Cardiac fibroblast (primary cell): ENCODE data around the gene TMEM132E.

Source experiments
- DNase-seq, 2 donors: peaks; one replicate each; pipeline versions ENCODE4 v3.0.0 to v3.0.0-alpha.2; 2010; ENCODE audit warnings: low read depth in 2 of 2
- H3K4me3 ChIP-seq, 2 donors: replicated peaks in 1 of 2; 1 replicate in 1 of 2; 2 replicates in 1 of 2; pipeline ENCODE4 v1.5.1; 2011; ENCODE audit warnings: low read depth in 2 of 2, low read length in 2 of 2, mild to moderate bottlenecking in 2 of 2, moderate library complexity in 1 of 2
- TF ChIP-seq, protein P1 (sequence below): IDR thresholded peaks from one replicate; pipeline ENCODE4 v1.5.1; 2011; ENCODE audit warnings: low read depth, mild to moderate bottlenecking, low read length, inconsistent platforms

The TMEM132E gene

DNA sequence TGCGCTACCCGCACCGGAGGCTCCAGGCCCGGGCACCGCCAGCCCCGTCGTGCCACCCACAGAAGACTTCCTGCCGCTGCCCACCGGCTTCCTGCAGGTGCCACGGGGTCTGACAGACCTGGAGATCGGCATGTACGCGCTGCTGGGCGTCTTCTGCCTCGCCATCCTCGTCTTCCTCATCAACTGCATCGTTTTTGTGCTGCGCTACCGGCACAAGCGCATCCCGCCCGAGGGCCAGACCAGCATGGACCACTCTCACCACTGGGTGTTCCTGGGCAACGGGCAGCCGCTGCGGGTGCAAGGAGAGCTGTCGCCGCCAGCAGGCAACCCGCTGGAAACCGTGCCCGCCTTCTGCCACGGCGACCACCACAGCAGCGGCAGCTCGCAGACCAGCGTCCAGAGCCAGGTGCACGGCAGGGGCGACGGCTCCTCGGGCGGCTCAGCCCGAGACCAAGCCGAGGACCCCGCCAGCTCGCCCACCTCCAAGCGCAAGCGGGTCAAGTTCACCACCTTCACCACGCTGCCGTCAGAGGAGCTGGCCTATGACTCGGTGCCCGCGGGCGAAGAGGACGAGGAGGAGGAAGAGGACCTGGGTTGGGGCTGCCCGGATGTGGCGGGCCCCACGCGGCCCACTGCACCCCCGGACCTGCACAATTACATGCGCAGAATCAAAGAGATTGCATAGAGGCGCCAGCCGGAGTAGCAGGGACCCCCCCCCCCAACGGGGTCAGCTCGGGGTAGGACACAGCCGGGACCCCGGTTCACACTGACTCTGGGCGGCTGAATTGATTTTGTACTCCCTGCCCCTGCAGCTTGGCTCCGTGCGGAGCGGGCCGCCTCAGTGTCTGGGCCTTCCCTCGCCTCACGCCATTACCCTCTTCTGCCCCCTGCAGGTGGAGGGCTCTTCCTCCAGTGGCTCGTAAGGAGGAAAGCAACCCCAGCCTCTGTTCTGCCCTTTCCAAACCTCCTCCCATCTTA lies 58.5 kb downstream of the TMEM132E start:
- H3K4me3 ChIP-seq, result peak overlapping the region in 1 of 2 donors; percentile 3
- TF ChIP-seq, protein P1, sequence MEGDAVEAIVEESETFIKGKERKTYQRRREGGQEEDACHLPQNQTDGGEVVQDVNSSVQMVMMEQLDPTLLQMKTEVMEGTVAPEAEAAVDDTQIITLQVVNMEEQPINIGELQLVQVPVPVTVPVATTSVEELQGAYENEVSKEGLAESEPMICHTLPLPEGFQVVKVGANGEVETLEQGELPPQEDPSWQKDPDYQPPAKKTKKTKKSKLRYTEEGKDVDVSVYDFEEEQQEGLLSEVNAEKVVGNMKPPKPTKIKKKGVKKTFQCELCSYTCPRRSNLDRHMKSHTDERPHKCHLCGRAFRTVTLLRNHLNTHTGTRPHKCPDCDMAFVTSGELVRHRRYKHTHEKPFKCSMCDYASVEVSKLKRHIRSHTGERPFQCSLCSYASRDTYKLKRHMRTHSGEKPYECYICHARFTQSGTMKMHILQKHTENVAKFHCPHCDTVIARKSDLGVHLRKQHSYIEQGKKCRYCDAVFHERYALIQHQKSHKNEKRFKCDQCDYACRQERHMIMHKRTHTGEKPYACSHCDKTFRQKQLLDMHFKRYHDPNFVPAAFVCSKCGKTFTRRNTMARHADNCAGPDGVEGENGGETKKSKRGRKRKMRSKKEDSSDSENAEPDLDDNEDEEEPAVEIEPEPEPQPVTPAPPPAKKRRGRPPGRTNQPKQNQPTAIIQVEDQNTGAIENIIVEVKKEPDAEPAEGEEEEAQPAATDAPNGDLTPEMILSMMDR, result peak; percentile 83
- DNase-seq, result peak; percentile 58 to 76

DNA sequence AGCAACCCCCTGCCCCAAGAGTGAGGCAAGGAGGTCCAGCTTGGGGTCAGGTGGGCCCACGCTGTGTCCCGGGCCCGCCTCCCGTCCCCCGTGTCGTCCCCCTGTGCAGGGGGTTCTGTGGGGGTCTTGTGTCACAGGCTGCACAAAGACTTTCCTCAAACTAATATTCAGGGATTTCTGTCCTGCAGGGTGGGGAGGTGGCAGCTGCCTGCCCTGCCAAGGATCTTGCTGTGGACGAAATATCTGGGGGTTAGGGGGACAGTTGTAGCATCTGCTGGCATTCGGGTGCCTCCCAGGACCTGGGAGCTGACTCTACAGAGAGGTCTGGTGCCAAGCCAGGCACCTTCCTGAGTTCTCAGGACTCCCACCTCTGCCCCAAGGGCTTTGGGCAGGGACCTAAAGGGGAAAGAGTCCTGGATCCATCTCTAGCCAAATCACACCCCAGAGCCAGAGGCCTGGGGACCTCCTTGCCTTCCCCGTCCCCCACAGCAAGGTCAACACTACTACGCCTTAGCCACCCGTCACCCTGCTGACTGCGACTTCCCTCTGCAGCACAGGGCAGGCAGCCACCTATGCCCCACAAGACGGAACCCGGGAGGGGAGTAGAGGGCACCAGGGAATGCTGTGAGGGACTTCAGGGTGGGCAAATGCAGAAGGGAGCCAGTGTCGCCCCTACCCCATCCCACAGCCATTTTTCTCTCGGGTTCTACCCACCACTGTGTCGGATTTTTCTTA lies 59.3 kb downstream of the TMEM132E start:
- H3K4me3 ChIP-seq, result no peak overlapping the region
- no peak for DNase-seq
- TF ChIP-seq, protein P1, result no peak

DNA sequence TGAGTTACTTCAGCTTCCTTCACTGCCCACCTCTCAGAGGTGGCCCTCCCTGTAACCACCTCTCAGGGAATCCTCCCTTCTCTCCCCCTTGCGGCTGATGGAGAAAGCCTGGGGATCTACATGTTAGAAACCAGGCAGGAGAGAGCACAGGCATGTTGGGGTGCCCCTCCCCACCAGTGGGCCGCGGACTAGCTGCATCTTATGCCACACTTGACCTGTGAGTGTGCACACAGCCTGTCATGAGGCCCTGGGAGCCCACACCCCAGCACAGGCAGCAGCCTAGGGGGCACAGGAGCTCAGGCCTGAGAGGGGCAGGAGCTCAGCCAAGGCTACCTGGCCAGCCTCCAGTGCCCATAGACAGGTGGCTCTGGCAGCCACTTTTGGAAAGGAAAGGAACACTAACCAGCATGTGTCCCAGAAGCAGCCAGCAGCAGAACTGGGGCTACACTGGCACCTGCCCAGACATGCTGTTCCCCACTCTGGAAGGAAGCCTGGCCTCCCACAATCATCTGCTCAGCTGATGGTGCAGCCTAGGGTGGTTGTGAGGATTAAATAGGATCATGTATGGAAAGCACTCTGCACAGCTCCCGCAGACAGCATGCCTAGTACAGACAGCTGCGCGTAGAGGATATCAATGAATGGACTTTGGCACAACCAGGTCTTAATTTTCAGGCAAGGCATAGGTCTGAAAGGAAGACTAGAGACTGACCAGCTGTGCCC lies 60.5 kb downstream of the TMEM132E start:
- no peak for DNase-seq
- no peak overlapping the region for H3K4me3 ChIP-seq
- TF ChIP-seq, protein P1, result no peak

DNA sequence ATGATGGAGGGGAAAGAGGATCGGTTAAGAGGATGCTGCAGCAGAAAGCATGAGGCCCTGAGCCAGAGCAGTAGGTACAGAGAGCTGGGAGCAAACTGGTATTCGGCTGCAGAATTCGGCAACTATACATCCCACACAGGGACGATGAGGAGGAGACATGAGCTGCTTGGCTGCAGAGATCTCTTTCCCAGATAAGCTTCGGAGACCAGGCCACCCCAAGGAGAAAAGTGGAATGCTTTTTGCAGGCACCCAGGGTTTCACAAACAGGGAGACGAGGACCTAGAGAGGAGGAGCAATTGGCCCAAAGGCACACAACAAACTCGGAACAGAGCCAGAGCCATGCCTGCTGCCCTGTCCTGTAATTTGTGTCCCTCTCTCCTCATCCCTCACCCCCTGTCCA lies 62.0 kb downstream of the TMEM132E start:
- no peak overlapping the region for H3K4me3 ChIP-seq
- TF ChIP-seq, protein P1, result no peak
- no peak for DNase-seq

DNA sequence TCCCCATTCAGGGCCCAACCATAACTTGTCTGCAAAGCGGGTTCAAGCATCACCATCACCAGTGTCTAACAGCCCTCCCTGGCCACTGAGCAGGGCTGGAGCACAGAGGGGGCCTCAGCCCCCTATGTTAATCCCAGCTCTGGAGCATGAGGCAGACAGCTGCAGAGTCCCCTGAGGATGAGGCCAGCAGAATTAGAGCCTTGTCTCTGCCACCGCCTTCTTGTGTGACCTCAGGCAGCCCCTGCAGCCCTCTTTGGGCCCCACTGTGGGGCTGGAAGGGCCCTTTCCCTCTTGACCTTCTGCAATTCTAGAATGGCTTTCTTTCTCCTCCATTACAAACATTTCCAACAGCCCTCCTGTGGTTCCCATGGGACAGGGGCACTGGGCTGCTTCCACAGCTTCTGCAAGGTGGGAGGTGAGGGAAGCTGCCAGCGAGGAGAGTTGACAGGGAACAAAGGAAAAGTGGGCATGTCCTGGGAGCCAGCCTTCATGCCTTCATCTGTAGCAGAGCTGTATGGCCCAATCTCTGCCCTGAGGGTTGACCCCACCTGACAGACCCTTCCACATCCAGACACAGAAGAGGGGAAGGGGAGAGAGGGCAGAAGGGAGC lies 65.7 kb downstream of the TMEM132E start:
- DNase-seq, result no peak
- H3K4me3 ChIP-seq, result no peak overlapping the region
- TF ChIP-seq, protein P1, result no peak

DNA sequence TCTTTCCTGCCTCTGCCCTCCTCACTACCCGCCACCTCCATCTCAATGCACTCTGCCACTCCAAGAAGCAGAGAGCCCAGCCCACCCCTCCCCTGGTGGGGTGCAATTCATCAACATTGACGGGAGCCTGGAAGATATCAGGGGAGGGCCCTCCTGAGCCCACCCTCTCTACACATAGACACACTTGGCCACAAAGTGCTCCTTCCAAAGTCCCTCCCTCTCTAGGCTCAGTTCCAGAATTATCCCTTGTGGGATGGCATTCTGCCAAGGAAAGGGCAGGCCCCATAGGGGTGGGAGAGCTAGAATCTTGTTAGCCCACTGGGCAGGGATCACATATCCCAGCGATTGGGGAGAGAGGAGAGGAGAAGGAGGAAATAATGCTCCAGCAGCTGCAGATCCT lies 66.2 kb downstream of the TMEM132E start:
- DNase-seq, result no peak

More for the DNA sequence above, 66.2 kb downstream of the TMEM132E start:
- H3K4me3 ChIP-seq, result no peak overlapping the region
- TF ChIP-seq, protein P1, result no peak
